GM23248 (cell line): ENCODE data around the gene DBH.

Source experiments
- EZH2 ChIP-seq: fragments of 200-600 bp; sonication (generic); IDR thresholded peaks from 2 replicates; pipeline ENCODE4 v1.6.1; 2018; ENCODE audit warnings: antibody characterized with exemption, mild to moderate bottlenecking; ENCODE audit not compliant: insufficient read depth, poor library complexity, severe bottlenecking
- EZH2phosphoT487 ChIP-seq: fragments of 200-600 bp; sonication (generic); IDR thresholded peaks from 2 replicates; pipeline ENCODE4 v1.6.1; 2018; ENCODE audit warnings: antibody characterized with exemption, moderate library complexity, mild to moderate bottlenecking, low read depth; ENCODE audit not compliant: insufficient read depth

DNA sequence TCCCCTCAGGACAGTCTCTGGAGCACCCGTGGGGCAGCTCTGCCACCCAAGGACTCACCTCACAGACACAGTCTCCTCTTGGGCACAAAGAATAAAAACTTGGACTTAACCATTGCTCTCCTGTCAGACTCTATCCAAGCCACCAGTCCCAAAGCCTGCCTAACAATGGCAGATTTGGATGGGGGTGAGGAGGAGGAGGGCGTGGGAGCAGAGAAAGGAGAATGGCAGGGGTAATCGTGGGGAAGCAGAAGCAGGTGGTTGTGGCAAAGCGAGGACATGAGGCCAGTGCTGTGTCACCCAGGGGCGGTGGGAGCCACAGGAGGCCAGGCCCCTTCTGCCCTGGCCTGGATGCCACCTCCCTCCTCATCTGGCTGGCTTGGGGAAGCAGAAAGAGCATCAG lies 21.5 kb upstream of the DBH start:
- no peak for TF ChIP-seq EZH2phosphoT487
- no peak for TF ChIP-seq EZH2
